Activated naive CD8-positive, alpha-beta T cell treated with anti-CD3 and anti-CD28 coated beads for 36 hours (primary cell): Measurements from ENCODE around the gene GNG13. TPM values are rescaled to one million over a fixed set of nuclear protein-coding genes. Genes with fewer than 3 reads are reported as not detected.
"Not testable (repeated sequence)": the region's sequence is repeated elsewhere in the genome, so short reads cannot be mapped to it uniquely, and the experiment has no call there.

ENCODE experiments used
- DNase-seq: peaks from one replicate; pipeline ENCODE4 v3.0.0; 2021
- H3K27ac Mint-ChIP-seq: one replicate; pipeline ENCODE4 v1.8.0; 2022; ENCODE audit warnings: mild to moderate bottlenecking, moderate library complexity, mixed read lengths
- H3K27me3 Mint-ChIP-seq: one replicate; pipeline ENCODE4 v1.8.0; 2022; ENCODE audit warnings: mild to moderate bottlenecking, mixed read lengths
- H3K36me3 Mint-ChIP-seq: one replicate; pipeline ENCODE4 v1.8.0; 2021; ENCODE audit warnings: mild to moderate bottlenecking, mixed read lengths
- H3K4me1 Mint-ChIP-seq: one replicate; pipeline ENCODE4 v1.8.0; 2021; ENCODE audit warnings: mixed read lengths
- H3K4me3 Mint-ChIP-seq: one replicate; pipeline ENCODE4 v1.8.0; 2022; ENCODE audit warnings: mild to moderate bottlenecking, moderate library complexity, mixed read lengths
- H3K9me3 Mint-ChIP-seq: one replicate; pipeline ENCODE4 v1.8.0; 2022; ENCODE audit warnings: mixed read lengths
- total RNA-seq, 2 experiments: library from RNA; stranded (reverse); gene quantifications; one replicate each; pipeline ENCODE4 v1.2.3, GENCODE V29; 2021

GNG13 gene
- total RNA-seq, 2 experiments from 2014 or later, result not detected

DNA sequence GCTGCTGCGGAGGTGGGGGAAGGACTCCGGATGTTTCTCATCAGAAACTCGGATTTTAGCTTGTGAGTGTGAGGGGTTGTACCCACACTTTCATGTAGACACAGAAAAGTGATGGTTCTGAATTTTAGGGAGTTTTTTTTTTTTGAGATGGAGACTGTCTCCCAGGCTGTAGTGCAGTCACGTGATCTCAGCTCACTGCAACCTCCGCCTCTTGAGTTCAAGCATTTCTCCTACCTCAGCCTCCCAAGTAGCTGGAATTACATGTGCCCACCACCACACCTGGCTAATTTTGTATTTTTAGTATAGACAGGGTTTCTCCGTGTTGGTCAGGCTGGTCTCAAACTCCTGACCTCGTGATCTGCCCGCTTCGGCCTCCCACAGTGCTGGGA, 22.4 kb upstream of the GNG13 start:
- peaks cover 3% of the 10 kb centered on the region for H3K4me1 Mint-ChIP-seq
- H3K36me3 Mint-ChIP-seq, result no peaks in the 10 kb centered on the region
- DNase-seq, result no peak
- no peaks in the 10 kb centered on the region for H3K9me3 Mint-ChIP-seq
- H3K27ac Mint-ChIP-seq, result no peak overlapping the region
- peaks cover 4% of the 10 kb centered on the region for H3K27me3 Mint-ChIP-seq
- H3K4me3 Mint-ChIP-seq, result no peak overlapping the region

DNA sequence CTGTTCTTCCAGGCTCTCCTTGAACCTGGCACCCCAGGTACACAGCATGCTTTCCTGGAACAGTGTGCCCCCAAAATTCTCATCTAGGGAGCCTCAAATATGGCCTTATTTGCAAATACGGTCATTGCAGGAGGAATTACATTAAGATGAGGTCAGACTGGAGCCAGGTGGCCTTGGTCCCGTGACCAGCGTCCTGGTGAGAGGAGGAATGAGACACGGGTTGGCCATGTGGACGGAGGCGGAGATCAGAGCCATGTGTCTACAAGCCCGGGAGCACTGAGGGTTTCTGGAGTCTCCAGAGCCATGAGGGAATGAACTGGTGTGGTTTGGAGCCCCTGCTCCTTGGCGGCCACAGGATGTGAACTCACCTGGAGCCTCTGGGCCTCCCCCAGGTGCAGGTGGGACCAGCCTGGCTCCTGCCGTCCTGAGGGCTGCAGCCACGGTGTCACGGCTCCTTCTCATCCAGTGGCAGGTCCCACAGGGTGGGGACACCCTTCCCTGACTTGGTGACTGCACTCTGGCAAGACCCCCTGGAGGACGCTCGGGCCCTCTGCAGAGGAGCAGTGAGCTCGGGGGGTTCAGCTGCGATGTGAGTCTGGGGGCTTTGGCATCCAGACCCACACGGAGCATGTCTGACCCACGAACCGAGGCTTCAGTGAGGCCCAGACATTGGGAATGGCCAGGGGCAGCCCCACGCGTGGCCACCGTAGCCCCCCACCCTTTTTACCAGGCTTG, 21.8 kb upstream of the GNG13 start:
- Mint-ChIP-seq H3K4me1 (peaks cover 3% of the 10 kb centered on the region), H3K36me3 (no peaks in the 10 kb centered on the region), H3K27me3 (peaks cover 4% of the 10 kb centered on the region), H3K9me3 (no peaks in the 10 kb centered on the region), H3K4me3 (no peak overlapping the region), H3K27ac (no peak overlapping the region)
- DNase-seq, result no peak

DNA sequence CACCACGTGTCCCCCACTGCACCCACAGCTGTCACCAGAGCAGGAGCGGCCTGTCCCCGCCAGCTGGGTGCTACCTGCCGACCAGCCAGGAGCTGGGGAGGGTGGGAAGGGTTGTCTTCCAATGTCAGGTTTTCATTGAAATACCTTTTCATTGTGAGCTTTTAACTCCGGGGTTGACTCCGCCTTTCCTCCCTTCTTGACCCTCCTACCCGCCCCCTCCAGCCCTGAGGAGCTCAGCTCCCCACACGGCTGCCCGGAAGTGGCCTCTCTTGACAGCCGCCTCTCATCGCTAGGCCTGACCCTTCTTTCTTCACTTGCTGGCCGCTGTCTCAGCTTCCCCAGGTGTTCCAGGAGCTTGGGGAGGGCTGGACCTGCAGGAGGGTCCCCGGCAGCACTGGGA, 21.2 kb upstream of the GNG13 start:
- no peak overlapping the region for H3K4me3 Mint-ChIP-seq
- peaks cover 3% of the 10 kb centered on the region for H3K4me1 Mint-ChIP-seq
- no peaks in the 10 kb centered on the region for H3K9me3 Mint-ChIP-seq

DNA sequence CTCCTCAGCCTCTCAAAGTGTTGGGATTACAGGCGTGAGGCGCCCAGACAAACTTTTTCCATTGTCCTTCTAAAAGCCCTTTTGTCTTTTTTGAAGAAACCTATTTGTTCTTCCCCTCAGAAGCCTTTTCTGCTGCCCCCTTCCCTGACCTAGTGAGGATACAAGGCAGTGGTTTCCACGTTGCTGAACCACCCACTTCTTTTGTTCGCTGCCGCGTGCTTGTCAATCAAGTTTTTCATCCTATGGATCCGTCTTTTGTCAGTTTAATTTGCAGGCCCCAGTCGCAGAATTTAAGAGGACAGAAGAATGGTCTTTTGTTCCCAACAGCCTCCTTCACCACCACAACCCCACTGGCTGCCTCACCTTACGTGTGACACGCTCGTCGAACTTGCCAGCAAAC, 20.2 kb upstream of the GNG13 start:
- Mint-ChIP-seq H3K36me3 (no peaks in the 10 kb centered on the region), H3K9me3 (no peaks in the 10 kb centered on the region), H3K4me1 (peaks cover 3% of the 10 kb centered on the region), H3K27ac (no peak overlapping the region), H3K4me3 (no peak overlapping the region), H3K27me3 (peaks cover 4% of the 10 kb centered on the region)
- no peak for DNase-seq

More for the DNA sequence above, 21.2 kb upstream of the GNG13 start:
- Mint-ChIP-seq H3K27me3 (peaks cover 4% of the 10 kb centered on the region), H3K36me3 (no peaks in the 10 kb centered on the region), H3K27ac (no peak overlapping the region)
- no peak for DNase-seq

DNA sequence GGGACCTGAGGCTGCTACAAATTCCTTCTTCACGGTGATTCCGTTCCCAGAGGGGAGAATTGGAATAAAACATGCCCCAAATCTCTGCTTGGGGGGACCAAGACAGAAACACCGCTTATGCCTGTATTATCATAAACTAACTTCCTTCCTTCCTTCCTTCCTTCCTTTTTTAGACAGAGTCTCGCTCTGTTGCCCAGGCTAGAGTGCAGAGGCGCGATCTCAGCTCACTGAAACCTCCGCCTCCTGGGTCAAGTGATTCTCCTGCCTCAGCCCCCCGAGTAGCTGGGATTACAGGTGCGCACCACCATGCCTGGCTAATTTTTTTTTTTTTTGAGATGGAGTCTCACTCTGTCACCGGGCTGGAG, 19.5 kb upstream of the GNG13 start:
- H3K36me3 Mint-ChIP-seq, DNase-seq, H3K27me3 Mint-ChIP-seq, H3K4me1 Mint-ChIP-seq, H3K9me3 Mint-ChIP-seq, H3K4me3 Mint-ChIP-seq, H3K27ac Mint-ChIP-seq: not testable (repeated sequence)

DNA sequence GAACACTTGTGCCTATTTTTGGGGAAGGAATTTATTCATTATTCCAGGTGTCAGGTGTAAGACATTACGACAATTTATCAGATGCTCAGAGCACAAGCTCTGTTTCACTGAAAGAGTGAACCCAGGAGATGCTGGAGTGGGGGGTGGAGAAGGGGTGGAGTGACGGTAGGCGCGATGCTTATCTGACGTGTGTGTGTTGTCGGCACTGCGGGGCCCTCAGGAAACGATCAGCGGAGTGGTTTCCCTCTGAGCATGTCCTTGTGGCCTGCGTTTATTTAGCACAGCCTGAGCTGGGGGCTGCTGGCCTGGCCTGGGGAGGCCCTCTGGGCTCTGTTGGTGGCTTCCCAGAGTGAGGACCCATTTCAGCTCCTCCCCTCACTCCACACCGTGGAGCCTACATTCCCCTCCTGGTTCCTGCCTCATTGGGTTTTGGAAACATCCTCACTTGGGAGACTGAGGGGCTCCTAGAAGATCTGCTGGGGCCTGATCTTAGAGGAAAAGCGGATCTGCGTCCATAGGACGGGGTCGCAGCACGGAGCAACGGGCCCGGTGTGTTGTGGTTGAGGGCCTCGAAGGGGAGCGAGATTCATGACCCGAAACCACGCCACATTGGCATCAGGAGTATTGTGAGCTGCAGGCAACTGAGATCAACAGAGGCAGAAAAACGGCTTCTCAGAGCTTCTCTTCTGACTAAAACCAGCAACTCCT, 19.0 kb upstream of the GNG13 start:
- Mint-ChIP-seq H3K27ac (no peak overlapping the region), H3K36me3 (no peaks in the 10 kb centered on the region), H3K9me3 (no peaks in the 10 kb centered on the region), H3K4me3 (no peak overlapping the region), H3K4me1 (peaks cover 3% of the 10 kb centered on the region), H3K27me3 (peaks cover 9% of the 10 kb centered on the region)
- DNase-seq, result no peak

DNA sequence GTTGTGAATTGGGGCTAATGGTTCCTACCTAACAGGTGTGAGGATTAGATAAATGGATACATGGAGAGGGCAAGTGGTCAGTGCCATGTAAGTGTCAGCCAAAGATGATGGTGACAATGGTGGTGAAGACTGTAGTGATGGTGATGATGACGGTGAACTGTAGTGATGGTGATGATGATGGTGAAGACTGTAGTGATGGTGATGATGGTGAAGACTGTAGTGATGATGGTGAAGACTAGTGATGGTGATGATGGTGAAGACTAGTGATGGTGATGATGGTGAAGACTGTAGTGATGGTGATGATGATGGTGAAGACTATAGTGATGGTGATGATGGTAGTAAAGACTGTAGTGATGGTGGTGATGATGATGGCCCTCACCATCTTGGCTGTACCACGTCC, 18.1 kb upstream of the GNG13 start:
- H3K27ac Mint-ChIP-seq, result no peak overlapping the region
- peaks cover 12% of the 10 kb centered on the region for H3K27me3 Mint-ChIP-seq
- peaks cover 3% of the 10 kb centered on the region for H3K4me1 Mint-ChIP-seq
- no peaks in the 10 kb centered on the region for H3K9me3 Mint-ChIP-seq
- H3K4me3 Mint-ChIP-seq, result no peak overlapping the region
- no peak for DNase-seq
- no peaks in the 10 kb centered on the region for H3K36me3 Mint-ChIP-seq

DNA sequence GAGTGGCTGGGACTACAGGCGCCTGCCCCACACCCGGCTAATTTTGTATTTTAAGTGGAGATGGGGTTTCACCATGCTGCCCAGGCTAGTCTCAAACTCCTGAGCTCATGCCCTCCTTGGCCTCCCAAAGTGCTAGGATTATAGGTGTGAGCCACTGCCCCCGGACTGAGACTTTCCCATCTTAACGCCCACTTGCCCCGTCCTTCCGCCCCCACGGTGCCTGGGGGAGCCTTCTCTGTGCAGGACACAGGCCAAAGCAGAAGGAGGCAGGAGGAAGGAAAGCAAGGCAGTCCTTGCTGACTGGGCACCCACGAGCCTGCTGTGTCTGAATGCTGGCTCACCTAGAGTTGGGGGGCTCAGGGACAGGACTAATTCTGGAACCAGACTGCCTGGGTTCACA, 17.6 kb upstream of the GNG13 start:
- H3K4me1 Mint-ChIP-seq, result peaks cover 3% of the 10 kb centered on the region

DNA sequence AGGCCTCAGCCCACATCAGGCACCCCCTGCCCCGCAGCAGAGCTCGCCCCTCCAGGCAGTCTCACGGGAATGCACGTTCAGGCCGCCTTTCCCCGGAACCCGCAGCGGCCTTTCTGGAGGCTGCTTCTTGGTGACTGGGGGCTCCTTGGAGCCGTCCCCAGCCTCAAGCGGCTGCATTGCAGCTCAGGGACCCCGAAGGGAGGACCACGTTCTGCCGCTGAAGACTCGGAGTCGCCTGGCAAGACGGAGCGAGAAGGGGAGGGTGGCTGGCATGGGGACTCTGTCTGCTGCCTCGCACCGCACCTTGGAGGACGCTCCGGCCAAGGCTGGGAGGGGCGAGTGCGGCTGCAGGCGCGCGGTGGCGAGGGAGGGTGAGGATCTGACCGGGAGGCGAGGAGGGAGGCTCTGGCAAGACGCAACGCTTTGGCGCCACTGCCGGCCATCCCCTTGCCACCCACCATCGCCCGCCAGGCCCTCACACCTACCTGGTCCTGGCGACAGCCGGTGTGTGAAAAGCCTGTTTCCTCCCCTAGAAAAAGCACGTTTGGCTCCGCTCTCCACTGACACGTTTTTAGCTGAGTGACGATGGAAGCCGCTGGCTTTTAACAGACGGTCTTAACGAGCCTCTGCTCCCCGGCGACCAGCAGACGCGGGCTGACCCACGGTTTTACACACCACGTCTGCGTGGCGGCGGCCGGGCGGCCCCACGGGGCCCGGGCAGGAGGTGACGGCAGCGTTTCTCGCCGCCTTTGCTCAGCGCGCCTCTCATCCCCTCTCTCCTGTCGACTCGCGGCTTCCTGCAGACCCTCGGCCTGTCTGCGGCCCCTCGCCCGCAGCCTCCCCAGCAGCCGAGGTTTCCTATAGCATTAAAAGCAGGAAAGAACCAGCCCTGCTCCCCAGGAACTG, 16.7 kb upstream of the GNG13 start:
- Mint-ChIP-seq H3K27me3 (peaks cover 17% of the 10 kb centered on the region), H3K4me3 (no peak overlapping the region), H3K36me3 (no peaks in the 10 kb centered on the region), H3K27ac (no peak overlapping the region), H3K4me1 (peaks cover 3% of the 10 kb centered on the region), H3K9me3 (no peaks in the 10 kb centered on the region)
- no peak for DNase-seq

More for the DNA sequence above, 17.6 kb upstream of the GNG13 start:
- H3K4me3 Mint-ChIP-seq, result no peak overlapping the region
- no peaks in the 10 kb centered on the region for H3K36me3 Mint-ChIP-seq
- H3K9me3 Mint-ChIP-seq, result no peaks in the 10 kb centered on the region
- DNase-seq, result no peak
- H3K27ac Mint-ChIP-seq, result no peak overlapping the region
- peaks cover 12% of the 10 kb centered on the region for H3K27me3 Mint-ChIP-seq

DNA sequence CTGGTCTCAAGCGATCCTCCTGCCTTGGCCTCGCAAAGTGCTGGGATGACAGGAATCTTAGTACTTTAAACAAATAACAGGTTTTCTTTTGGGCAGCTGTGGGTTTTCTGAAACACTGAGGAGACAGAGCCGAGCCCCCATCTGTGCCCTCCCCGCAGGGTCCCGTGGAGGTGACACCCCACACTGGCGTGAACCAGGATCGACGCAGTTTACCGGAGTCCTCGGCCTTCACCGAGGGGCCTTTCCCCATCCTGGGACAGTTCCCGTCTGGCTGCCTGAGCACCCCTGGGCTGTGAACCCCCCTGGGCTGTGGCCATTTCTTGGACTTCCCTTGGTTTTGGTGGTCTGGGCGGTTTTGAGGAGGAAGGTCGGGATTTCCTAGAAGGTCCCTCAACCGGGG, 15.3 kb upstream of the GNG13 start:
- H3K9me3 Mint-ChIP-seq, result no peaks in the 10 kb centered on the region
- H3K27me3 Mint-ChIP-seq, result peaks cover 15% of the 10 kb centered on the region
- no peaks in the 10 kb centered on the region for H3K36me3 Mint-ChIP-seq
- H3K4me3 Mint-ChIP-seq, result no peak overlapping the region
- peaks cover 3% of the 10 kb centered on the region for H3K4me1 Mint-ChIP-seq
- DNase-seq, result no peak
- no peak overlapping the region for H3K27ac Mint-ChIP-seq

DNA sequence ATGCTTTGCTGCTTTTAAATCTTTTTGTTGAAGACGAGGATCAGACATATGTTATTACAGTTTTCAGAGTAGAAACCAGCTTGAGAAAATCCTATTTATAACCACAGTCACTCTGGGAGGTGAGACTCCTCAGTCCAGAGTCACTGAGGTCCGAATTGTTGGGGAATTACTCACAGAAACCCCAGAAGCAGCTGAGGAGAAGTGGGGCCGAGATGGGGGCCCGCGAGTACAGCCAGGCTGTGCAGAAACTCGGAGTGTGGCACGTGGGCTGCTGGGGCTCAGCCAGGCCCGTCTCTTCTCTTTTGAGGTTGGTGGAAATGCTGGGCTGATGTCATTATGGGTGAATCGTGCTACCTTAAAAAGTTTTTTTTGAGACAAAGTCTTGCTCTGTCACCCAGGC, 14.4 kb upstream of the GNG13 start:
- no peak for DNase-seq
- Mint-ChIP-seq H3K27me3 (peaks cover 12% of the 10 kb centered on the region), H3K36me3 (no peaks in the 10 kb centered on the region), H3K4me1 (peaks cover 3% of the 10 kb centered on the region), H3K27ac (no peak overlapping the region), H3K4me3 (no peak overlapping the region), H3K9me3 (no peaks in the 10 kb centered on the region)

DNA sequence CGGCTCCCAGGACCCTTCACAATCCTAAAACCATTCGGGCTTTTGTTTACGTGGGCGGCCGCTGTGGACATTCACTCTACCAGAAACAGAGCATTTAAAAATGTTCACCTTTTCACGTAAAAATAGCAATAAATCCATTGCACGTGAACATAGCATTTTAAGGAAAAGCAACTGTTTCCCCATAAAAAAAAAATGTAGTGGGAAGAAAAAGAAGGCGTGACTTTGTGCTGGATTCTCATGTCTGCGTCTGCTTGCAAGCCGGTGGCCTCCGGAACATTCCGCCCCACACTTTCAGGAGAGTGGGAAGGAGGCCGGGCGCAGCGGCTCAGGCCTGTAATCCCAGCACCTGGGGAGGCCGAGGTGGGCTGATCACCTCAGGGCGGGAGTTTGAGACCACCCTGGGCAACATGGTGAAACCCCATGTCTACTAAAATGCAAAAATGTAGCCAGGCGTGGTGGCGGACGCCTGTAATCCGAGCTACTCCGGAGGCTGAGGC, 13.4 kb upstream of the GNG13 start:
- Mint-ChIP-seq H3K27ac (no peak overlapping the region), H3K27me3 (peaks cover 12% of the 10 kb centered on the region), H3K36me3 (no peaks in the 10 kb centered on the region), H3K9me3 (no peaks in the 10 kb centered on the region), H3K4me1 (peaks cover 3% of the 10 kb centered on the region), H3K4me3 (no peak overlapping the region)
- DNase-seq, result no peak

DNA sequence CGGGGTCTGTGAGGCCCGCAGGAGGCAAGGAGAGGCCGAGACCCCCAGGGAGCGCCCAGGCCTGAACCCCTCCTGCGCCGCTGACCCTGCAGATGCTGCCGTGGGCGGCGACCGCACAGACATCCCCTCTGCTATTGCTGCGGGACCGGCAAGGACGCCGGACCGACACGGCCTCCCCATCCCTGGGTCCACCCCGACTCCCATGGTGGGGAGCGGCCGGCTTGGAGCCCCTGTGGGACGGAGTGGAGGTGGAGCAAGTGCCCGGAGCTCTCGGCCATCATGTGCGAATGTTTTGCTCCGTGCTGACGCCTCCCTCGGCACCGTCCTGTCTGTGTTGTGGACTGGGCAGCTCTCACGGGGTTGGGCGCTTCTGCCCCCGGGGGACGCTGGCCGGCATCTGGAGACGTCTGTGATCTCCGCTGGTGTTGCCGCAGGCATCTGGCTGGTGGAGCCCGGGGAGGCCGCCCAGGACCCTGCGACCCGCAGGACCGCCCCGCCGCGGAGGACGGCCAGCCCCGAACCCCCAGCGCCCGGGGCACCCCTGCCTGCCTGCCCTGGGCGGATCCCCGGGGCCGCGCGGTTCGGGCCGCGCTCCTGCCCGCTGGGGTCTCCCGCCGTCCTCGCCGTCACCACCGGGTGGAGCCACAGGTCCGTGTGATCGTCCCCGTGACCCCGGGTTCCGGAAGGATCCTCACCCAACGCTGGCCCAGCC, 12.8 kb upstream of the GNG13 start:
- peaks cover 7% of the 10 kb centered on the region for H3K4me1 Mint-ChIP-seq
- H3K36me3 Mint-ChIP-seq, result no peaks in the 10 kb centered on the region
- H3K27ac Mint-ChIP-seq, result no peak overlapping the region
- no peaks in the 10 kb centered on the region for H3K9me3 Mint-ChIP-seq
- H3K27me3 Mint-ChIP-seq, result peaks cover 12% of the 10 kb centered on the region
- H3K4me3 Mint-ChIP-seq, result no peak overlapping the region
- peak; percentile 62 for DNase-seq

DNA sequence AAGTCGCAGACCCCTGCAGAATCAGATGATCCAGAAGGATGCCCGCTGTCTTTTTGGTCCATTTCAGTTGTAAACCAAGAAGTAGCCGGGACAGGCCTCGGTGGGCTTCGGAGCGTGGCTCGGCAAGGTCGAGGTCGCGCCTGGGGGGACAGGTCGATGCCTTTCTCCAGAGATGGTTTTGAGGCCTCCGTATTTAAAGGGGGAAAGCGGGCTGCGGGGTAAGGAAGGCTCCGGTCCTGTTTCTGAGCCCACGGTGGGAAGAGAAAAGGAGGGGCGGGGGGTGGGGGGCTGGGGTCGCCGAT, 7.5 kb upstream of the GNG13 start:
- peaks cover 14% of the 10 kb centered on the region for H3K4me1 Mint-ChIP-seq
- no peak for DNase-seq
- H3K9me3 Mint-ChIP-seq, result no peaks in the 10 kb centered on the region
- H3K36me3 Mint-ChIP-seq, result no peaks in the 10 kb centered on the region
- H3K27ac Mint-ChIP-seq, result peak overlapping the region; percentile 94
- peaks cover 9% of the 10 kb centered on the region for H3K27me3 Mint-ChIP-seq
- peak overlapping the region; percentile 96 for H3K4me3 Mint-ChIP-seq
